ENCODE measurements around the gene TIAM1.

The TIAM1 gene

GRCh38 chr21:31164713-31165694, 179.1 kb downstream of the TIAM1 start:
- no peak for DNase-seq

GRCh38 chr21:31162827-31163226, 181.2 kb downstream of the TIAM1 start:
- DNase-seq: no peak

GRCh38 chr21:31162079-31162699, 181.9 kb downstream of the TIAM1 start:
- no peak for DNase-seq

GRCh38 chr21:31161157-31161556, 182.9 kb downstream of the TIAM1 start:
- no peak for DNase-seq

GRCh38 chr21:31159808-31160207, 184.3 kb downstream of the TIAM1 start:
- no peak for DNase-seq

GRCh38 chr21:31158789-31159581, 185.1 kb downstream of the TIAM1 start:
- no peak for DNase-seq

- no peak for DNase-seq
These were observed 186.3 kb downstream of the TIAM1 start for GRCh38 chr21:31157756-31158155.

- DNase-seq: no peak
These were observed 187.4 kb downstream of the TIAM1 start for GRCh38 chr21:31156662-31157061.

- DNase-seq: no peak
These were observed 187.9 kb downstream of the TIAM1 start for GRCh38 chr21:31156169-31156568.

GRCh38 chr21:31151156-31152045, 192.7 kb downstream of the TIAM1 start:
- no peak for DNase-seq

- DNase-seq: no peak
These were observed 198.8 kb downstream of the TIAM1 start for GRCh38 chr21:31145274-31145673.

GRCh38 chr21:31143036-31143435, 201.0 kb downstream of the TIAM1 start:
- DNase-seq: no peak

GRCh38 chr21:31142600-31142999, 201.5 kb downstream of the TIAM1 start:
- DNase-seq: no peak

- no peak for DNase-seq
These were observed 202.6 kb downstream of the TIAM1 start for GRCh38 chr21:31141389-31142000.

- DNase-seq: no peak
These were observed 203.4 kb downstream of the TIAM1 start for GRCh38 chr21:31140676-31141075.

GRCh38 chr21:31140025-31140424, 204.0 kb downstream of the TIAM1 start:
- no peak for DNase-seq

GRCh38 chr21:31137960-31138359, 206.1 kb downstream of the TIAM1 start:
- DNase-seq: no peak

GRCh38 chr21:31136891-31137290, 207.2 kb downstream of the TIAM1 start:
- no peak for DNase-seq

GRCh38 chr21:31135531-31136184, 208.4 kb downstream of the TIAM1 start:
- no peak for DNase-seq

- DNase-seq: no peak
These were observed 210.7 kb downstream of the TIAM1 start for GRCh38 chr21:31133243-31133830.

Data from NCI-H146 (cell line).